GM21390 (cell line): Measurements from ENCODE around the gene UBE2I.

Experiments used
- ATAC-seq: cut with Tn5 transposase; IDR thresholded peaks from one replicate; pipeline ENCODE4 v1.9.1; 2021; ENCODE audit not compliant: unreplicated experiment

The UBE2I gene

GRCh38 chr16:1341495-1342420 is 32.3 kb downstream of the UBE2I start:
- no peak for ATAC-seq

- peak; percentile 87 for ATAC-seq
Measured at GRCh38 chr16:1342526-1343427, 33.3 kb downstream of the UBE2I start.

- peak; percentile 3 for ATAC-seq
Measured at GRCh38 chr16:1343428-1344242, 34.2 kb downstream of the UBE2I start.

- no peak for ATAC-seq
Measured at GRCh38 chr16:1344499-1344898, 35.1 kb downstream of the UBE2I start.

GRCh38 chr16:1345087-1345486 is 35.7 kb downstream of the UBE2I start:
- ATAC-seq: no peak

GRCh38 chr16:1345651-1346421 is 36.4 kb downstream of the UBE2I start:
- ATAC-seq: no peak

GRCh38 chr16:1346422-1347285 is 37.2 kb downstream of the UBE2I start:
- ATAC-seq: no peak

GRCh38 chr16:1347286-1347855 is 37.9 kb downstream of the UBE2I start:
- ATAC-seq: no peak

GRCh38 chr16:1347962-1348361 is 38.5 kb downstream of the UBE2I start:
- no peak for ATAC-seq

- no peak for ATAC-seq
Measured at GRCh38 chr16:1348441-1348840, 39.0 kb downstream of the UBE2I start.

GRCh38 chr16:1348926-1349325 is 39.5 kb downstream of the UBE2I start:
- no peak for ATAC-seq

- ATAC-seq: no peak
Measured at GRCh38 chr16:1349351-1349750, 39.9 kb downstream of the UBE2I start.

GRCh38 chr16:1349951-1350350 is 40.5 kb downstream of the UBE2I start:
- no peak for ATAC-seq

GRCh38 chr16:1350691-1351090 is 41.3 kb downstream of the UBE2I start:
- ATAC-seq: no peak

- ATAC-seq: no peak
Measured at GRCh38 chr16:1351215-1351581, 41.8 kb downstream of the UBE2I start.

GRCh38 chr16:1351582-1352362 is 42.3 kb downstream of the UBE2I start, which contains the start of the genes GNPTG and TSR3:
Gene GNPTG (plus strand): TSS chr16:1351931. CDS start chr16:1351966, 35 bp downstream.
Gene TSR3 (minus strand): TSS chr16:1351878. CDS start chr16:1351804, 74 bp downstream.
- ATAC-seq: peak; percentile 63

GRCh38 chr16:1354815-1355540 is 45.5 kb downstream of the UBE2I start:
- no peak for ATAC-seq
